T-helper 2 cell treated with Interferon-gamma antibody and Interleukin-4, amounts not matched to agents 100 ng/mL and 5 ng/mL, for 36 hours (primary cell): Measurements from ENCODE around the gene TFAP2B. TPM values are rescaled to one million over a fixed set of nuclear protein-coding genes. Genes with fewer than 3 reads are reported as not detected.

Experiments
- intact Hi-C: fragments of 100-400 bp; cut with micrococcal nuclease; formaldehyde crosslinking; loops from one replicate; pipeline ENCODE4 v1.15.1; 2023
- total RNA-seq: library from RNA; stranded (reverse); gene quantifications from 2 replicates; pipeline ENCODE4 v1.2.3, GENCODE V29; 2022

Gene TFAP2B
- total RNA-seq, 1 donor from 2014 or later, result not detected

GRCh38 chr6:50823094-50823920 lies 4.6 kb downstream of the TFAP2B start:
- intact Hi-C loops, result loop anchor here (5.0 kb wide), 1 partner anchor 101 kb away; no protein-coding TSS in a partner anchor

GRCh38 chr6:50824552-50824951 lies 5.9 kb downstream of the TFAP2B start:
- intact Hi-C loops, result loop anchor here (5.0 kb wide), 1 partner anchor 102 kb away; no protein-coding TSS in a partner anchor

- intact Hi-C loops, result no loop called here
Observed at GRCh38 chr6:50825375-50826036, 6.8 kb downstream of the TFAP2B start.

GRCh38 chr6:50826037-50826761 lies 7.5 kb downstream of the TFAP2B start:
- intact Hi-C loops, result no loop called here

- intact Hi-C loops, result no loop called here
Observed at GRCh38 chr6:50826803-50827202, 8.1 kb downstream of the TFAP2B start.

GRCh38 chr6:50829049-50829448 lies 10.4 kb downstream of the TFAP2B start:
- intact Hi-C loops, result no loop called here

GRCh38 chr6:50829898-50830444 lies 11.3 kb downstream of the TFAP2B start:
- intact Hi-C loops, result no loop called here

- intact Hi-C loops, result no loop called here
Observed at GRCh38 chr6:50831186-50831585, 12.5 kb downstream of the TFAP2B start.

- intact Hi-C loops, result no loop called here
Observed at GRCh38 chr6:50832912-50833311, 14.2 kb downstream of the TFAP2B start.

- intact Hi-C loops, result no loop called here
Observed at GRCh38 chr6:50834929-50835410, 16.3 kb downstream of the TFAP2B start.

- intact Hi-C loops, result no loop called here
Observed at GRCh38 chr6:50836231-50836630, 17.6 kb downstream of the TFAP2B start.

GRCh38 chr6:50837589-50838445 lies 19.1 kb downstream of the TFAP2B start:
- intact Hi-C loops, result no loop called here

- intact Hi-C loops, result no loop called here
Observed at GRCh38 chr6:50840112-50840810, 21.6 kb downstream of the TFAP2B start.

- intact Hi-C loops, result no loop called here
Observed at GRCh38 chr6:50840811-50841192, 22.1 kb downstream of the TFAP2B start.

GRCh38 chr6:50842446-50842845 lies 23.8 kb downstream of the TFAP2B start:
- intact Hi-C loops, result loop anchor here (2.0 kb wide), 1 partner anchor 22 kb away; no protein-coding TSS in a partner anchor

- intact Hi-C loops, result loop anchor here (2.0 kb wide), 1 partner anchor 22 kb away; no protein-coding TSS in a partner anchor
Observed at GRCh38 chr6:50842861-50843384, 24.3 kb downstream of the TFAP2B start.

- intact Hi-C loops, result loop anchor here (2.0 kb wide), 1 partner anchor 23 kb away; no protein-coding TSS in a partner anchor
Observed at GRCh38 chr6:50843842-50844241, 25.2 kb downstream of the TFAP2B start.

GRCh38 chr6:50845499-50846143 lies 26.9 kb downstream of the TFAP2B start:
- intact Hi-C loops, result loop anchor here (2.0 to 5.0 kb wide), 2 partner anchors 125 to 138 kb away; no protein-coding TSS in a partner anchor
